ENCODE results near the gene TMEM37. TPM values are rescaled to one million over a fixed set of nuclear protein-coding genes. Genes with fewer than 3 reads are reported as not detected.
A peak's percentile ranks its signal among the peaks of the same experiment; 100 is the strongest.

Gene TMEM37
- total RNA-seq, 2 experiments from 2014 or later = not detected

- peak; percentile 18 for DNase-seq
- Mint-ChIP-seq H3K4me3 (no peak overlapping the region), H3K36me3 (no peaks in the 10 kb centered on the region), H3K9me3 (no peaks in the 10 kb centered on the region), H3K27me3 (no peaks in the 10 kb centered on the region), H3K4me1 (no peaks in the 10 kb centered on the region), H3K27ac (no peak overlapping the region)
Observed at GRCh38 chr2:119407430-119408220, 24.0 kb upstream of the TMEM37 start.

- Mint-ChIP-seq H3K27me3 (no peaks in the 10 kb centered on the region), H3K4me3 (no peak overlapping the region), H3K27ac (no peak overlapping the region), H3K9me3 (no peaks in the 10 kb centered on the region), H3K4me1 (no peaks in the 10 kb centered on the region), H3K36me3 (no peaks in the 10 kb centered on the region)
- DNase-seq = no peak
Observed at GRCh38 chr2:119408221-119408619, 23.4 kb upstream of the TMEM37 start.

DNA sequence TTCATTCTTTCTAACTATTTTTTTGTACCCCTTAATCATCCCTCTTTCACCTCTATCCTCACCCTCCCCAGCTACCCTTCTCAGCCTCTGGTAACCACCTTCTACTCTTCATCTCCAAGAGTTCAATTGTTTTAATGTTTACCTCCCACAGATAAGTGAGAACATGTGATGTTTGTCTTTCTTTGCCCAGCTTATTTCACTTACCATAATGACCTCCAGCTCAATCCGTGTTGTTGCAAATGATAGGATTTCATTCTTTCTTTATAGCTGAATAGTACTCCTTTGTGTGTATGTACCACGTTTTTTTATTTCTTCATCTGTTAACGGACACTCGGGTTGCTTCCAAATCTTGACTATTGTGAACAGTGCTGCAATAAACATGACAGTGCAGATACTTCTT is 22.1 kb upstream of the TMEM37 start:
- H3K9me3 Mint-ChIP-seq = no peaks in the 10 kb centered on the region
- no peaks in the 10 kb centered on the region for H3K36me3 Mint-ChIP-seq

DNA sequence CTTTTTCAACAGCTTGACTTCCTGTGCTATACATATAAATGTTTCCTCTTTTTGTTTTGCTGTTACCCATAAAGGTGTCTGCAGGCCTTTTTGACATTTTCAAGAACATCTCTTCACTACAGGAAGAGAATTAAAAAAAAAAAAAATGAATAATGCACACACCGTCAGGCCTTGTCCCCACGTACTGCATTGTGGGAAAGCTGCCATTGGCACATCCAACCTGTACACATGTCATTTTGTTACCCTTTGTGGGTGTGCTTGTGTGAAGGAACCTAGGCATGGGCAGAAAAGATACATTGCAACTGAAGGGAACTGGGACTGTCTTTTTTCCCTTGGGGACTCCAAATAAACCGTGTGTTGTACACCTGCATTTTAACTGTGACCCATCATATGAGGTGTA is 16.8 kb upstream of the TMEM37 start:
- H3K27ac Mint-ChIP-seq = no peak overlapping the region
- H3K4me1 Mint-ChIP-seq = no peaks in the 10 kb centered on the region
- no peak for DNase-seq
- H3K9me3 Mint-ChIP-seq = no peaks in the 10 kb centered on the region
- H3K4me3 Mint-ChIP-seq = no peak overlapping the region
- H3K36me3 Mint-ChIP-seq = no peaks in the 10 kb centered on the region
- H3K27me3 Mint-ChIP-seq = peaks cover 3% of the 10 kb centered on the region

More for the DNA sequence above, 22.1 kb upstream of the TMEM37 start:
- Mint-ChIP-seq H3K27me3 (no peaks in the 10 kb centered on the region), H3K4me1 (no peaks in the 10 kb centered on the region), H3K4me3 (no peak overlapping the region), H3K27ac (no peak overlapping the region)
- no peak for DNase-seq

GRCh38 chr2:119415630-119416029 is 16.0 kb upstream of the TMEM37 start:
- H3K27ac Mint-ChIP-seq = no peak overlapping the region
- peaks cover 4% of the 10 kb centered on the region for H3K27me3 Mint-ChIP-seq
- no peak overlapping the region for H3K4me3 Mint-ChIP-seq
- H3K9me3 Mint-ChIP-seq = no peaks in the 10 kb centered on the region
- no peaks in the 10 kb centered on the region for H3K4me1 Mint-ChIP-seq
- no peak for DNase-seq
- no peaks in the 10 kb centered on the region for H3K36me3 Mint-ChIP-seq

- DNase-seq = no peak
- Mint-ChIP-seq H3K27ac (no peak overlapping the region), H3K4me1 (no peaks in the 10 kb centered on the region), H3K9me3 (no peaks in the 10 kb centered on the region), H3K36me3 (no peaks in the 10 kb centered on the region), H3K4me3 (no peak overlapping the region), H3K27me3 (peaks cover 7% of the 10 kb centered on the region)
Observed at GRCh38 chr2:119416299-119416923, 15.2 kb upstream of the TMEM37 start.

- H3K36me3 Mint-ChIP-seq = no peaks in the 10 kb centered on the region
- H3K27ac Mint-ChIP-seq = no peak overlapping the region
- DNase-seq = no peak
- peaks cover 7% of the 10 kb centered on the region for H3K27me3 Mint-ChIP-seq
- no peaks in the 10 kb centered on the region for H3K4me1 Mint-ChIP-seq
- no peak overlapping the region for H3K4me3 Mint-ChIP-seq
- H3K9me3 Mint-ChIP-seq = peaks cover 5% of the 10 kb centered on the region
Observed at GRCh38 chr2:119417908-119418307, 13.7 kb upstream of the TMEM37 start.

GRCh38 chr2:119419065-119419464 is 12.6 kb upstream of the TMEM37 start:
- H3K4me1 Mint-ChIP-seq = no peaks in the 10 kb centered on the region
- no peak overlapping the region for H3K27ac Mint-ChIP-seq
- H3K4me3 Mint-ChIP-seq = no peak overlapping the region
- H3K36me3 Mint-ChIP-seq = no peaks in the 10 kb centered on the region
- no peak for DNase-seq
- H3K9me3 Mint-ChIP-seq = peaks cover 5% of the 10 kb centered on the region
- peaks cover 10% of the 10 kb centered on the region for H3K27me3 Mint-ChIP-seq

DNA sequence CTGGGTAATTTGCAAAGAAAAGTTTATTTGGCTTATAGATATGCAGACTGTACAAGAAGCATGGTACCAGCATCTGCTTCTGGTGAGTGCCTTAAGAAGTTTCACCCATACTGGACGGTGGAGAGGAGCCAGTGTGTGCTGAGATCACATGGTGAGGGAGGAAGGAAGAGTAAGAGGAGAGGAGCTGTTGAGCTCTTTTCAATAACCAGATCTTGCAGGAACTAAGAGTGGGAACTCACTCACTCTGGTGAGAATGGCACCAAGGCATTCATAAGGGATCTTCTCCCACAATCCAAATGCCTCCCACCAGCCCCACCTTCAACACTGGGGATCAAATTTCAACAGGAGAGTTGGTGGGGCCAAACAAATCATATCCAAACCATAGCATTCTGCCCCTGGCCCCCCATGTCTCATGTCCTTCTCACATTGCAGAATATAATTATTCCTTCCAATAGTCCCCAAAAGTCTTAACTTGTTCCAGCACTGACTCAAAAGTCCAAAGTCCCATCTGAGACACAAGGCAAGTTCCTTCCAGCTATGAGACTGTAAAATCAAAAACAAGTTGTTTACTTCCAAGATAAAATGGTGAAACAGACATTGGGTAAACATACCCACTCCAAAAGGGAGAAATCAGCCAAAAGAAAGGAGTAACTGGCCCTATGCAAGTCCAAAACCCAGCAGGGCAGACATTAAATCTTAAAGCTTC is 11.7 kb upstream of the TMEM37 start:
- Mint-ChIP-seq H3K36me3 (no peaks in the 10 kb centered on the region), H3K27me3 (peaks cover 10% of the 10 kb centered on the region), H3K27ac (no peak overlapping the region), H3K4me1 (no peaks in the 10 kb centered on the region), H3K4me3 (no peak overlapping the region), H3K9me3 (peaks cover 5% of the 10 kb centered on the region)
- no peak for DNase-seq

GRCh38 chr2:119421304-119421703 is 10.3 kb upstream of the TMEM37 start:
- no peak overlapping the region for H3K4me3 Mint-ChIP-seq
- no peaks in the 10 kb centered on the region for H3K36me3 Mint-ChIP-seq
- peaks cover 10% of the 10 kb centered on the region for H3K27me3 Mint-ChIP-seq
- H3K27ac Mint-ChIP-seq = no peak overlapping the region
- no peaks in the 10 kb centered on the region for H3K4me1 Mint-ChIP-seq
- DNase-seq = no peak
- peaks cover 5% of the 10 kb centered on the region for H3K9me3 Mint-ChIP-seq

DNA sequence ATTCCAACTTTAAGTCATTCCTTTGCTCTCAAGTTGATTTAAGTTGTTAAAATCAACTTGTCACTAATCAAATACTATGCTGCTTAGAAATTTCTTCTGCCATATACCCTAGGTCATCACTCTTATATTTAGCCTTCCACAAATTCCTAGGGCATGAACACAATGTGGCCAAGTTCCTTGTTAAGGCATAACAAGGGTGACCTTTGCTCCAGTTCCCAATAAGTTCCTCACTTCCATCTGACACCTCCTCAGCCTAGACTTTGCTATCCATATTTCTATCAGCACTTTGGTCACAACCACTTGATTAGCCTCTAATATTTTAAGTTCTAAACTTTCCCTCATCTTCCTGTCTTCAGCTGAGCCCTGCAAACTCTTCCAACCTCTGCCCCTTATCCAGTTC is 9.9 kb upstream of the TMEM37 start:
- no peaks in the 10 kb centered on the region for H3K4me1 Mint-ChIP-seq
- no peak overlapping the region for H3K27ac Mint-ChIP-seq
- no peak overlapping the region for H3K4me3 Mint-ChIP-seq
- peaks cover 5% of the 10 kb centered on the region for H3K9me3 Mint-ChIP-seq
- no peaks in the 10 kb centered on the region for H3K36me3 Mint-ChIP-seq
- peaks cover 14% of the 10 kb centered on the region for H3K27me3 Mint-ChIP-seq
- DNase-seq = no peak

DNA sequence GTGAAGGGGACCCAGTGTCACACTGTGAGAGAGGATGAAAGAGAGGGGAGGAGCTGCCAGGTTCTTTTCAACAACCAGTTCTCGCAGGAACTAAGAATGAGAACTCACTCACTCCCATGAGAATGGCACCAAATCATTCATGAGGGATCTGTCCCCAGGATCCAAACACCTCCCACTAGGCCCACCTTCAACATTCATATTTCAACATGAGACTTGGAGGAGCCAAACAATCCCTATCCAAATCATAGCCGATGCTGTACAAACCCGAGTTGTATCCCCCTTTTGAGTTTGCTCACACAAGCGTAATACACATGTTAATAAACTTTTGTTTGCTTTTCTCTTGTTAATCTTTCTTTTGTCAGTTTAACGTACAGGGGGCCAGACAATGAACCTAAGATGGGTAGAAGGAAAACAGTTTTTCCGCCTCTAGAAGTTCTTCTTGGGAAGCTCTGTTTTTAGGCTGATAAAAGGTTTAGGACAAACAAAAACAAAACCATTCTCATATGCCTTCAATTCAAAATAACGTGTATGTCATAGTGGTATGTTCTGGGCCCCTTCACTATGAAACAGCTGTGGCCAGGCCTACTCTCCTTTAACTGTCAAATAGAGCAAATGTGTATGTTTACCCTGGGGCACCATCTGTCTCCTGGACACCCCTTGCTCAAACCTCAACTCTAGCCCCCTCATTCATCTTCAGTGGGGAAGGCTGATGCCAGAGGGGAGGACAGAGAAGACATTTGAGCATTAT is 9.1 kb upstream of the TMEM37 start:
- H3K4me3 Mint-ChIP-seq = no peak overlapping the region
- H3K27ac Mint-ChIP-seq = no peak overlapping the region
- no peaks in the 10 kb centered on the region for H3K4me1 Mint-ChIP-seq
- H3K9me3 Mint-ChIP-seq = peaks cover 5% of the 10 kb centered on the region
- no peaks in the 10 kb centered on the region for H3K36me3 Mint-ChIP-seq
- H3K27me3 Mint-ChIP-seq = peaks cover 17% of the 10 kb centered on the region
- DNase-seq = no peak

- Mint-ChIP-seq H3K4me1 (no peaks in the 10 kb centered on the region), H3K4me3 (no peak overlapping the region), H3K27me3 (peaks cover 22% of the 10 kb centered on the region), H3K27ac (no peak overlapping the region), H3K36me3 (no peaks in the 10 kb centered on the region), H3K9me3 (peaks cover 5% of the 10 kb centered on the region)
- no peak for DNase-seq
Observed at GRCh38 chr2:119423108-119423444, 8.6 kb upstream of the TMEM37 start.

- Mint-ChIP-seq H3K27me3 (peaks cover 29% of the 10 kb centered on the region), H3K27ac (no peak overlapping the region), H3K9me3 (peaks cover 5% of the 10 kb centered on the region), H3K36me3 (no peaks in the 10 kb centered on the region), H3K4me1 (no peaks in the 10 kb centered on the region), H3K4me3 (no peak overlapping the region)
- DNase-seq = no peak
Observed at GRCh38 chr2:119423811-119424210, 7.8 kb upstream of the TMEM37 start.

All from activated naive CD8-positive, alpha-beta T cell treated with anti-CD3 and anti-CD28 coated beads for 36 hours (primary cell).